HG02759 (cell line): Measurements from ENCODE around the gene OXER1.

Experiments used
- ATAC-seq: cut with Tn5 transposase; IDR thresholded peaks from one replicate; pipeline ENCODE4 v1.9.1; 2021; ENCODE audit warnings: mild to moderate bottlenecking, moderate library complexity; ENCODE audit not compliant: unreplicated experiment

The OXER1 gene, protein sequence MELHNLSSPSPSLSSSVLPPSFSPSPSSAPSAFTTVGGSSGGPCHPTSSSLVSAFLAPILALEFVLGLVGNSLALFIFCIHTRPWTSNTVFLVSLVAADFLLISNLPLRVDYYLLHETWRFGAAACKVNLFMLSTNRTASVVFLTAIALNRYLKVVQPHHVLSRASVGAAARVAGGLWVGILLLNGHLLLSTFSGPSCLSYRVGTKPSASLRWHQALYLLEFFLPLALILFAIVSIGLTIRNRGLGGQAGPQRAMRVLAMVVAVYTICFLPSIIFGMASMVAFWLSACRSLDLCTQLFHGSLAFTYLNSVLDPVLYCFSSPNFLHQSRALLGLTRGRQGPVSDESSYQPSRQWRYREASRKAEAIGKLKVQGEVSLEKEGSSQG

DNA sequence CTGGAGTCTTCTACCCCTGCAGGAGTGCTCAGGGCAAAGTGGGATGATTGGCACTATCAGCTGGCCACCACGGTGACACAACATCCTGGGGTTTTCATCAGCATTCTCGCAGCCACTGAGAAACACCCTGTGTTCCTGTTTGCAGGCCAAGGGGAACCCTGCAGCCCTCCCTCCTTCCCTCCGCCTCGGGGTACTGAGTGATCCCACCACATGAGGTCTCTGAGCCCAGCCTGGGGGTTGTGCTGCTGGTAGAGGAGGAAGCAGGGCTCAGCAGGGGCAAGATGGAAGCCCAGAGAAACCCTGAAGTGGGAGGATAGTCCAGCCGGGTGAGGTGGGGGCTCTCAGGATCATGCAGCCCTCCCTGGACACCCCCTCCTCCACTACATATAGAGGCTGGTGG is at the start of gene OXER1:
Gene OXER1 (minus strand): TSS at position 40 of the 400 bp plus-strand sequence. CDS start 73 bp downstream, outside the sequence.
- no peak for ATAC-seq

DNA sequence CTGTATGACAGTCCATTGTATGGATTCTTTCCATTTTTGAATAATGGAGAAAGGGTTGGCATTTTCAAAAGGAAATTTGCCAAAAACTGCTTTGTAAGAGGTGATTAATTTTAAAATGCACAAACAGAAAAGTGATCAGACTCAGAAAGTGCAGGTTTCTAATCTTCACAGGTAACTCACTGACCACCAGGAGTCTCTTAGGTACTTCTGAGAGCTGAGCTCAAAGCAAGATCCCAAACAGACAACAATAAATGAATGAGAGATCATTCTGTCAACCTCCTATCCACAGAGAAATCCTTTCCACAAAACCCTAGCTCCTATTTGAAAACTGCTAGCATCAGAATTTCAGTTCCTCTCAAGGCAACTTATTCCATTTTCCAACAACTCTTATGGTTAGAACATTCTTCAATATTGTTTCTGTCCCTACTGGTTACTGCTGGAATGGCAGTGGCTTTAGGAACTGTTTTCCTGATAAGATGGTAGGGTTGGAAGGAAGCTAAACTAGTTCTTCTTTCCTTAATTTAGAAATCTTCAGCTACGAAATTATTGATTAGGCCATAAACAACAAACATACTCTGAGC is 49.1 kb upstream of the OXER1 start:
- ATAC-seq, result no peak

DNA sequence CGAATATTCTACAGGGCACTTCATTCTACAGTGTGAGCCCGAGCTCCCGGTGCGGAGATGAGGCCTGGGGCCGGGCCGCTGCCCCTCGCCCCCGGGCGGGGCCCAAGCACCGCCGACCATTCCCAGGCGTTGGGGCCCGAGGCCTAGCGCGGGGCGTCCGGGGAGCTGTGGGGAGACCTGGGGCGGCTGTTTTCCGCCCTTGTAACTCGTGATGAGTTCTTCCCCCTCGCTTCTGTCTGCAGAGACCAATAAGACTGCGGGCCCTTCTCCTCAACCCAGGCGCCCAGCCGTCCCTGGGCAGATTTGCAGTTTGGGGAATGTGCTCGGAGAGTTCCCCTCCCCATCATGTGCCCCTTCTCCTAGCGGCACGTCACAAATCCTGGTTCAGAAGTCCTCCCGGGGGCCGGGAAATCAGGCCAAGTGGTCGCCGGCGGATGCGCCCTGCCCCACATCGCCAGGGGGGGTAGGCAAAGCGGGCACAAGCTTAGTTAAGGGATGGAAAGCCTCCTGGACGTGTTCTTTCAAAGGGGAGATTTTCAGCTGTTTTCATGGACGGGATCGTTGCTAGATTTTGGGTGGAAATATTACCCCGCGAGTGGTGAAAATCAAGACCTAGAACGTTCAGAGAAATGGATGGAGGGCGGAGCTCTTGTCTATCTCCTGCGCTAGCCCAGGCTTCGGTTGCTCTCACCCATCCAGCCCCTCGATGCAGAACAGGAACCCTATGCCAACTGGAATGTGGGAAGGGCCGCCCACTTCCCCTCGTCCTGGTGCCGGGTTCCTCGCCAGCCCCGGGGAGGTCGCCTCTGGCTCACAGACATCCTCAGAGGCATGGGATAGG is 47.3 kb upstream of the OXER1 start:
- ATAC-seq, result peak; percentile 9

DNA sequence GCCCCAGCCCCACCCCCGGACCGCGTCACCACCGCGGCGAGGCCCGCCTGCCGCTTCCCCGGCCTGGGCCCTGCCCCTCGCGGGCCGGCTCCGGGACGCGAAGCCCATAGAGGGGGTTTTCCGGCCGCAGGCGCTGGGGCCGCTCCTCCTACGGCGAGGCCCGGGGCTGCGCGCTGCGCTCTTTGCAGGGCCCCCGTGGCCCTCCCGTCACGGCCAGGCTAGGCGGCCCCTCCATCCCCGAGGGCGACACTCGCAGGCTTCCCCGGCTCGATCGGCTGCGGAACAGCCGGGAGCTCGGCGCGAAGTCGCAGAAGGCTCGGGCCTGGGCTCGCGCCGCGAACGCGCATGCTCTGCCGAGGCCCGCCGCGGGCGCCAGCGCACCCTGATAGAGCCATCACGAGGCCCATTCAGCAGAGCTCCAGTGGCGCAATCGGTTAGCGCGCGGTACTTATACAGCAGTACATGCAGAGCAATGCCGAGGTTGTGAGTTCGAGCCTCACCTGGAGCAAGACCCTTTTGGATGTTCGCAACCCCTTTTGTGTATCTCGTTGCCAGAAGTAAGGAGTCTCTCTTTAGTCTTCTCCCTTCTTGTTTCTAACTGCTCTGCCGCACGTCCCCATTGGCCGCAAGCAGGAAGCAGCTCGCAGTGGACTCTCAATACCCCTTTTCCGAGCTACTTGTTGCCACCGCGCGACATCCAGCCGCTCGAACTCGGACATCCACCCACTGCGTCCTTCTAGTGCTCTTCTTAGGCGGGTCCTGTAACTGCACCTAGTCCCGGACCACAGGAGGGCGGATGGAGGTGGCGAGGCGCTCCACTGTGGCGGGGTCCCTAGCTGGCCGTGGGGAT is 46.4 kb upstream of the OXER1 start:
- ATAC-seq, result peak; percentile 78

DNA sequence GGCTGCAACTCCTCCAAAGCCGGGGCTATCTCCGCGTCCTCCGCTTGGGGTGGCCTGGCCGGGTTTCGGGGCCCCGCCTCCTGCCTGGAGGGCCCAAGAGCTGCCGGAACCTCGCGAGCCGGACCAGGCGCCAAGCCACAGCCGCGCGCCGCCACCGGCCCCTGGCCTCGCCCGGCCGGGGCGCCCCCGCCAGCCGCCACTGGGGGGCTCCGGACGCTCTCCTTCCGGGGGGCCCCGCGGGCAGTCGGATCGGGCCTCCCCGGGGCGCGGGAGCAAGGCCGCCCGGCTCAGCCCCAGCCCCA is 45.8 kb upstream of the OXER1 start:
- ATAC-seq, result no peak

DNA sequence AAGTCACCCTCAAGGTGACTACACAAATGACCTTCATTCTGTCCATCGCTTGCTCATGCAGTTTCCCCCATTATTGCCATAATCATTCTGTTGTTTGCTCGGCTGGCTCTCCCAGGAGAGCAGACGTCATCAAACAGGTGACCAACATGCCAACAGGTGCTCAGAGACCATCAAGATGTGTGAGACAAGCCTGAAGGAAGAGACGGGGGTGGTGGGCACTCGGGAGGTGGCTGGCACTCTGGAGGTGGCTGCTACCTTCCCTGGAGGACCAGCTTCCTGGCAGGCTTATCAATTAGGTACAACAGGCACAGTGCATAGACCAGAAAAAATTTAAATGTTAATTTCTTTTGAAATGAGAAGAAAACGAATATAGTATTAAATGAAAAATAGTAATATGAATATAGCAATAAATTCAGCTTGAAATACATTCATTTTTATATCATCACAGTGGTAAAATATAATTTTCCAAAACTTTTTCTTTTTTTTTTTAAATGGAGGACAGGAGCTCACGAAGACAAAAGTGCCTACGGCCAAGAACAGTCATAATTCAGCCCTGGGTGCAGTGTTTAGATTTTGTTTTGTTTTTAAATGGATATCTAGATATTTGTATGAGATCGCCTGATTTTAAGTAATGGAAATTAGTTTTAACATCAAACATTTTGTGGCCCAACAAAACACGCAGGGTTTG is 45.3 kb upstream of the OXER1 start:
- no peak for ATAC-seq

DNA sequence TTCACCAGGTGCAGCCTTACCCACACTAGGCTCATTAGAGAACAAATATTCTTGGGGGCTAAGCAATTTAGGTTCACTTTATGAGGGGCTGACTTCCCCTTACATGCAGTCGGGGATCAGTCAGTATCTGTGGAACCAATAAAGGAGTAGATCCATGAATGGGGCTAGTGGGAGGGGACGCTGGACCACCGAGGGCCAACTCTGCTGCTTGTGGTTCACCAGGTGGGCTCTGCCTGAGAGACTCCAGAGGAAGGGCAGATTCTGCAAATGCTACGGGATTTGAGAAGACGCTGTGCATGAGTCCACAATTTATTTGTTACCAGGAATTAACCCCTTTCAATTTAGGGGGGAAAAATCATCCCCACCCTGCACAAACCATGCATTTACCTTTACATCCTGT is 44.4 kb upstream of the OXER1 start:
- no peak for ATAC-seq

DNA sequence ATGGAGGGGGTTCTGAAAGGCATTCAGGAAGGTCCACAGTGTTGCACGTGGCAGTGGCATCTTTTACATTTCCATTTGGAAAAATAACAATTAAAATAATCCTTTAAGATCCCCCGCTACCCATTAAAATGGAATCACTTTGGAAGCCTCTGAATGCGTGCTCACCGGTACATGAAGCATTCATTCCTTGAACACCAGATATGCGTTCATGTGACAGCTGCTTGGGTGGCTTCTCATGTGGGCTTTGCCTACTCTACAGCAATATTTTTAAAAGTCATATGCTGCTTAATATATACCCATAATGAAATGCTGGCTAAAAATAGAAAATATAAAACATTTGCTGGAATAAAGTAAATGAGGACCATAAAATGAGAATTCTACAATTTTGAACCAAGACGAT is 42.9 kb upstream of the OXER1 start:
- no peak for ATAC-seq

DNA sequence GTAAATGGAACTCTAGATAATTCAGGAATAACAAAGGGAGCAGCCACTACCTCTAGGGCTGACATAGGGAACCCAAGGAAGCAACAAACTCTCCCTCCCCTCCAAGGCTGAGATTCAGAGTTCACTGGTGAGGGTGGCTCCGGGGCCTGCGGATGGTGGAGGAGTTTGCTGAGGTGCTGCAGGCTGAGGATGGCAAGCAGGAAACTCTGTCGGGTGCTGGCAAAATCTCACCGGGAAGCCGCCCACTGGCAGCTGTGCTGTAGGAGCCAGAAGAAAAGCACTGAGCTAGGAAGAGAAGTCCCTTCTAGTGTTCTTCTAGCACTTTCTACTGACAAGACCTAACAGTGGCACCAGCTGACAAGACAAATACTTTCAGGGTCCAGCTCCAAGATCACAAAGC is 41.0 kb upstream of the OXER1 start:
- no peak for ATAC-seq

DNA sequence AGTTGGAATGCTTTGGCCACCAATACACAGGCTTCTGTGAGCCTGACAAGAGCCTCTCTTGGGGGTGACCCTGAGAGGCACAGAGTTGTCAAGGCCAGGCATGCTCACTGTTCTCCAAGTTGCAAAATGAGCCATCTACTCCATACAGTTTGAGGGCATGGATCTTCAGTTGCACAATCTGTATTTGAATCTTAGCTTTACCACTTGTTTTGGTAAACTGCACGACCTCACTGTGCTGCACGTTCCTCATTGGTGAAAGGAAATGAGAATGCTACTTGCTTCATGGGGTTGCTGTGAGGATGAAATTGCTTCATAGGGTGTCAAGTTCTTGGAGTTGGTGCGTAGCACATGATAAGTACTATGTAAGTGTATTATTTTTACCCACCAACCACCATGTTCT is 40.4 kb upstream of the OXER1 start:
- ATAC-seq, result no peak

DNA sequence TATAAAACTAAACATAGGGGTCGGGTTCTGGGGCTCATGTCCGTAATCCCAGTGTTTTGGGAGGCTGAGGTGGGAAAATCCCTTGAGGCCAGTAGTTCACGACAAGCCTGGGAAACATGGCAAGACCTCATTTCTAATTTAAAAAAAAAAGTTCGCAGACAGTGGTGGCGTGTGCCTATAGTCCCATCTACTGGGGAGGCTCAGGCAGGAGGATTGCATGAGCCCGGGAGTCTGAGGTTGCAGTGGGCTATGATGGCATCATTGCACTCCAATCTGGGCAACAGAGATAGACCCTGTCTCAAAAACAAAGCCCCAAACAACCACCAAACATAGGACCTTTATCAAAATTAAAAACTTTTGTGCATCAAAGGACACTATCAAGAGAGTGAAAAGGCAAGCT is 38.2 kb upstream of the OXER1 start:
- ATAC-seq, result no peak

DNA sequence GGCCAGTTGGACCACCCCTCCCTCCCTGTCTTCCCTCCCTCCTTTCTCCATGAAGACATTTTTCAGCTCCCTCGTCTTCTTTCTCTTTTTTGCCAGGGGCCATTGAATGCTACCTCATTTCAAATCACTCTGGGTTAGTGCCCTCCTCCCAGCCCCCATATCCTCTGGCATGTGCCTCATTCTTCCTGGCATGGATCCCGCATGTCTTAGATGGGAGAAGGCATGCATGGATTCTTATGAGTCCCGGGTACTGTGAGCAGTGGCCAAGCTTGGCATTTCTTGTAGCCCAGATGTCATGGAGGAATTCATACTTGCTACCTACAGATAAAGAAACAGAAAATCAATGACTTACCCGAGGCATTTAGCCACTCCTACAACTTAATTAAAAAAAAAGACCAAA is 37.4 kb upstream of the OXER1 start:
- ATAC-seq, result no peak

DNA sequence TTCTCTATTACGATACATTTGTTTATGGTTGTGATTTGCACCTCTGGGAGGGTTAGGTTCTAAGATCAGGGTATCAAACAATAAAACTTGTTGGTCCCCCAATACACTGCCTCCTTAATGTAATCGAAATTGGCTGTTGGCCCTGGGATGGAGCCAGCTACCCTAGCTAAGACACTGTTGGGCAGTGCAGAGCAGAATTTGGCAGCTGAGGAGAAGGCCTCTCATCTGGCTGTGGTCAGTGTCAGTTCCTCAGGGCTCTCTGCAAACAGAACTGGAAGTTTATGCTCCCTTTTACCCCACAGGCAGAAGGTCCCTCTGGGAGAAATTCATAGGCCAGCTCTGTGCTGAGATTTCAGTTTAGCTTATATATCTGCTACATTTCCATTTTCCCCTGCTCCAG is 37.0 kb upstream of the OXER1 start:
- no peak for ATAC-seq

DNA sequence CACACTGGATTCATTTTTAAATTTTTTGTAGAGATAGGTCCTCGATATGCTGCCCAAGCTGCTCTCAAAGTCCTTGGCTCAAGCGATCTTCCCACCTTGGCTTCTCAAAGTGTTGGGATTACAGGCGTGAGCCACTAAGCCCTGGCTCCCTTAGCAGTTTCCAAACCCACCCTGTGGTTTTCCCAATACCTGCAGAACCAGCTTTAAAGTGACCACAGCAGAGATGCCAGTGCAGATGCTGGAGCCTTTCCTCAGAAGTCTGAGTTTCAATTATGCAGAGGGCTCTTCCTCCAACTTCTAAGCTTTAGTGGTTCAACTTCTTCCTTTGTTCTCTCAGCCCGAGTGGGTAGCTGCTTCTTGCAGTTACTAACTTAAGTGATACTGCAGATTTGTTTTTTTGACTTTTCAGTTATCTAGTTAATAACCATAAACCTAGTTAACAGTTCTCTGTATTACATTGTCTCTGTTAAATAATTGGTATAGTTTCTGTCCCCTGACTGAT is 36.6 kb upstream of the OXER1 start:
- ATAC-seq, result no peak

DNA sequence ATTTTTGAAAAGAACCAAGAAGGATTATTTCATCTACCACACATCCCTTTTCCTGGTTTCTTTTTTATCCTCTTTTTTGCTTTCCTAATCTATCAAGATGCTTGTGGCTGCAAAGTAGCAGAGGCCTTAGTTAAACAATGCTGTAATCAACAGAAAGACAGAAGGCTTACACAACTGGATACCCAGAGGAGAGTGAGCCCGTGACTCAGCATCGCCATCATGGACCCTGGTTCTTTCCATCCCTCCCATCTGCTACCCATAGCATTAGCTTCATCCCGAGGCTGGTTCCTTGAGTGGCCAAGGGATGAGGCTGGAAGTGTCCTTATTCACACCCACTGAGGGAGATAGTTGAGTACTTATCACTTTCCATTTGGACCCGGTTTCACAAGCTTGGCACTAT is 35.9 kb upstream of the OXER1 start:
- ATAC-seq, result no peak

DNA sequence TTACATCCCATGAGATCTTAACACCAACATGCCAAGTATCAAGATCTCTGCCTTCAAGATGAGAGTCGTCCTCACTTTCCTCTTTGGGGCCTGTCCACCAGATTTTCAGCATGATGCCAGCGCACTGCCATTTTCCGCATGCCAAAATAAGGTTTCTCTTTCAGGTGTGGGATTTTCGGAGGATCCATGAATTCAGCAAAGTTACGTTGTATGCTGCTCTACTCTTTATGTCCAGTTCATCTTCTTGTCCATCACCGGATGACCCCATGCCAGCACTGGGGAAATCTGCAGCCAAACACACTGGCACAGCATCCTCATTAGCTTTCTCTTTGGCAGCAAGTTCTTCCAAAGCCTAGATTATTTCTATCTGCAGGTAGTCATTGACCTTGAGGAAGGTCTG is 33.3 kb upstream of the OXER1 start:
- no peak for ATAC-seq

DNA sequence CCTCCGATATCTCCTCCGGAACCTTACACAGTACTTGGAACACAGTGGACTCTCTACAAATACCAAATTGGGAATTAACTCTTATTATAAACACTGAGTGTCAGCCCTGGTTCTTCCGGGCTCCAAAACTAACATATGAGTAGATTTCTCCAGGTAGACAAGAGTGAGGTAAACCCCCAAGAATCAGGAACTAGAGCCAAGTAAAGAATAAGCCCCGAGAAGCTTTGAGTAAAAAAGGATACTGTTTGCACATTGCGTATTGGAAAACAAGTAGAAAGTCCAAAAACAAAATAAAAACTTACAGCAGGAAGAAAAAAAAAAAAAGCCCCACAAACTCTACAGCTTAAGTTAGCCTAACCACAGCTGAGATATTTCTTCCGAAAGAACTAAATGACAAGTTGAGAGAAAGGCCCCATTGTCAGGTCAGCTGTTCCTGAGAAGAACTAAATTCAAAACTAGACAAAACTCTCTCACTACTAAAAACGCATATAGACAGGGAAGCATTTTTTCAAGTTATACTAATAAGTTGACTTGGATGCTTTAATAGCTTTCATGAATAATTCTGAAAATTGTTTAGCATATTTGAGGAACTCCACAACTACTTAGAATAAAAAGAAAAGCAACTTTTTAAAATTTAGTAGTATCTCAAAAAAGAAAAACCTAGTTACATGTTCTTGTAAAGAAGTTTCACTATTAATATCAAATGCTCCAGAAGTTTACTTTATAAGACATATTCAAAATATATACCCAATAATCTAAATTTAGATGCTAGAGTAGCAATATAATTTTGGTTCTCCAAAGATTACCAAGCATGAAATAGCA is 32.7 kb upstream of the OXER1 start:
- ATAC-seq, result peak; percentile 29

DNA sequence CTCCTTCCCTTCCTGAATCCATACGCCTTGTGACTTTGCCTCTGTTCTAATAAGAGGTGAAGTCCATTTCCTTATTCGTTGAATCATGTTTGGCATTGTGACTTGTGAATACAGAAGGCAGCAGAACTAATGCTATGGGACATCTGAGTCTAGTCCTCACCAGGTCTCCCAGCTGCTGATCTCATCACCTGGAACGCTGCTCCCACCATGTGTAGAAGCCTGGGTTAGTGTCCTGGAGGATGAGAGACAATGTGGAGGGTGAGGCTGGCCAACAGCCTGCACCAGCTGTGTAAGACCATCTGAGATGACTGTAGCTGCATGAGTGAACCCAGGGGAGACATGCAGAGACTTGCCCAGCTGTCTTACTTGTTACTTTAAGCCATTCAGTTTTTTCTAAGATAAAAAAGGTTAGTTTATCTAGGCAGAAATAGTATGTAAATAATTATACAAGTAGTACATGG is 31.9 kb upstream of the OXER1 start:
- peak; percentile 30 for ATAC-seq

DNA sequence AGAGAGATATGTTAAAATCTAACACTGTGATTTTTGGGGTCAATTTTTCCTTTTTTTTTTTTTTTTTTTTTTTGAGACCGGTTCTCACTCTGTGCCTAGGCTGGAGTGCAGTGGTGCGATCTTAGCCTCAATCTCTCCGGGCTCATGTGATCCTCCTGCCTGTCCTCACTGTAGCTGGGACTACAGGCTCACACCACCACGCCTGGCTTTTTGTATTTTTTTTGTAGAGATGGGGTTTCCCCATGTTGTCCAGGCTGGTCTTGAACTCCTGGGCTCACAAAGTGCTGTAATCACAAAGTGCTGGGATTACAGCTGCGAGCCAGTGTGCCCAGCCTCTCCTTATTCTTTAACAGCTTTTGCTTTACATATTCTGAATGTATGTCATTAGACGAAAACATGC is 31.3 kb upstream of the OXER1 start:
- no peak for ATAC-seq
